Measurements from ENCODE around the gene PLCL1. TPM values are rescaled to one million over a fixed set of nuclear protein-coding genes. Genes with fewer than 3 reads are reported as not detected.

Gene PLCL1
- total and polyA plus RNA-seq, 2 donors (not counting 3 experiments of a cell fraction or from before 2014, with no cell fraction given), result 0.79 to 3.4 TPM

GRCh38 chr2:197759625-197760292, 44.6 kb upstream of the PLCL1 start:
- H3K9me3 ChIP-seq (replicated peaks; ENCODE audit: control insufficient read depth, insufficient read depth, low read length), result no peaks in the 10 kb centered on the region
- dilution Hi-C loops (cut with MboI; ENCODE audit: extremely low pct_ligation_motif_present, low sequenced_read_pairs) (no loop called here), intact Hi-C loops (cut with micrococcal nuclease) (loop anchor here (5.0 kb wide), 1 partner anchor 47 kb away; no protein-coding TSS in a partner anchor)
- H3K4me3 ChIP-seq (replicated peaks in 1 of 3; ENCODE audit: insufficient read depth in 1 of 3, low read depth in 1 of 3, low read length in 3 of 3), result no peak overlapping the region
- no TSS peak for BruUV-seq (replicated peaks)
- ChIA-PET POLR2A (no interaction called here), CTCF (no interaction called here)
- no peak overlapping the region for H2AFZ ChIP-seq (ENCODE audit: low read depth, low read length)
- H3K27ac ChIP-seq (ENCODE audit: insufficient read depth, low read depth, low read length), result no peak overlapping the region
- no peaks in the 10 kb centered on the region for H4K20me1 ChIP-seq (replicated peaks; ENCODE audit: control insufficient read depth, extremely low read depth, insufficient read depth, low read length)
- H3K4me1 ChIP-seq (ENCODE audit: control insufficient read depth, extremely low read depth, insufficient read depth, low read length), result no peaks in the 10 kb centered on the region
- no peak for DNase-seq (ENCODE audit: low read depth, low spot score)
- peaks cover 0 to 3% of the 10 kb centered on the region in 2 experiments for H3K27me3 ChIP-seq (ENCODE audit: control insufficient read depth in 2 of 2, insufficient read depth in 2 of 2, low read length in 2 of 2)
- H3K4me2 ChIP-seq (ENCODE audit: insufficient read depth, low read length), result no peak overlapping the region
- H3K9me1 ChIP-seq (replicated peaks; ENCODE audit: control insufficient read depth, extremely low read depth, insufficient read depth, low read length), result no peaks in the 10 kb centered on the region
- no peak overlapping the region for H3K9ac ChIP-seq (replicated peaks; ENCODE audit: extremely low read depth, insufficient read depth, low read length)
- no peak for TF ChIP-seq POLR2A (IDR thresholded peaks at IDR 0.05; ENCODE audit: low read depth, low read length)
- TF ChIP-seq POLR2AphosphoS5 (IDR thresholded peaks at IDR 0.05; ENCODE audit: insufficient read depth, low read depth, low read length), result no peak
- no peak for TF ChIP-seq JUN (IDR thresholded peaks at IDR 0.05; ENCODE audit: borderline replicate concordance, insufficient read depth, insufficient read length, low read depth)
- no peak for TF ChIP-seq GATA2 (IDR thresholded peaks at IDR 0.05; ENCODE audit: insufficient read depth, insufficient read length, low read depth, low read length)
- no peak for TF ChIP-seq FOS (IDR thresholded peaks at IDR 0.05; ENCODE audit: borderline replicate concordance, insufficient read depth, low read length)
- no peak for TF ChIP-seq MAX (IDR thresholded peaks at IDR 0.05; ENCODE audit: insufficient read depth, insufficient read length)
- no peak for TF ChIP-seq EZH2 (IDR thresholded peaks at IDR 0.05; ENCODE audit: borderline replicate concordance, low read depth, low read length, severe bottlenecking)
- TF ChIP-seq CTCF (IDR thresholded peaks at IDR 0.05; ENCODE audit: extremely low read depth in 1 of 2, insufficient read depth in 1 of 2, low read depth in 1 of 2, low read length in 2 of 2), result no peak
- no peak for TF ChIP-seq MYC (IDR thresholded peaks at IDR 0.05; ENCODE audit: low read depth, low read length)
- H3K36me3 ChIP-seq (ENCODE audit: control insufficient read depth in 2 of 2, extremely low read depth in 1 of 2, insufficient read depth in 2 of 2, low read length in 2 of 2), result no peaks in the 10 kb centered on the region
- no peaks in the 10 kb centered on the region for H3K79me2 ChIP-seq (ENCODE audit: control insufficient read depth, insufficient read depth, low read length)
- FAIRE-seq, result no peak
